Peyer's patch (tissue), 4 donors: Measurements from ENCODE around the gene F7.

Experiments used
- CTCF ChIP-seq, 6 experiments: fragments of 450-650 bp in 4 of 6; fragments of 200-600 bp in 2 of 6; sonication (generic) in 1 of 6; IDR thresholded peaks; one replicate each; pipeline ENCODE4 v1.5.1; 2017 to 2019; ENCODE audit warnings: antibody characterized with exemption in 6 of 6, mild to moderate bottlenecking in 3 of 6, moderate library complexity in 1 of 6
- POLR2A ChIP-seq, 2 donors: fragments of 450-650 bp; IDR thresholded peaks; one replicate each; pipeline ENCODE4 v1.5.1; 2017; ENCODE audit warnings: antibody characterized with exemption in 2 of 2, mild to moderate bottlenecking in 2 of 2, moderate library complexity in 2 of 2

GRCh38 chr13:113103646-113104045, 1.9 kb upstream of the F7 start:
- TF ChIP-seq CTCF (IDR thresholded peaks at IDR 0.05) (no peak), POLR2A (IDR thresholded peaks at IDR 0.05) (no peak)
